IPS-11a (cell line): ENCODE measurements around the gene KIF26B.

Experiments used
- H3K4me3 ChIP-seq: one replicate; pipeline ENCODE4 v1.5.1; 2013; ENCODE audit warnings: low read depth, low read length, control low read depth

KIF26B gene

GRCh38 chr1:245234217-245235081, 79.7 kb downstream of the KIF26B start:
- H3K4me3 ChIP-seq, result no peak overlapping the region

- H3K4me3 ChIP-seq, result no peak overlapping the region
Measured at GRCh38 chr1:245235156-245235555, 80.4 kb downstream of the KIF26B start.

GRCh38 chr1:245240648-245241165, 85.9 kb downstream of the KIF26B start:
- no peak overlapping the region for H3K4me3 ChIP-seq

GRCh38 chr1:245241526-245242130, 86.8 kb downstream of the KIF26B start:
- no peak overlapping the region for H3K4me3 ChIP-seq

GRCh38 chr1:245242989-245243388, 88.2 kb downstream of the KIF26B start:
- no peak overlapping the region for H3K4me3 ChIP-seq

GRCh38 chr1:245245021-245245667, 90.4 kb downstream of the KIF26B start:
- H3K4me3 ChIP-seq, result no peak overlapping the region

- H3K4me3 ChIP-seq, result no peak overlapping the region
Measured at GRCh38 chr1:245246433-245246832, 91.6 kb downstream of the KIF26B start.

- no peak overlapping the region for H3K4me3 ChIP-seq
Measured at GRCh38 chr1:245247356-245247755, 92.6 kb downstream of the KIF26B start.

- H3K4me3 ChIP-seq, result no peak overlapping the region
Measured at GRCh38 chr1:245247801-245248200, 93.0 kb downstream of the KIF26B start.

GRCh38 chr1:245248231-245248731, 93.5 kb downstream of the KIF26B start:
- H3K4me3 ChIP-seq, result no peak overlapping the region

GRCh38 chr1:245255783-245256182, 101.0 kb downstream of the KIF26B start:
- no peak overlapping the region for H3K4me3 ChIP-seq

- no peak overlapping the region for H3K4me3 ChIP-seq
Measured at GRCh38 chr1:245256528-245256927, 101.7 kb downstream of the KIF26B start.

GRCh38 chr1:245258271-245258920, 103.6 kb downstream of the KIF26B start:
- no peak overlapping the region for H3K4me3 ChIP-seq

GRCh38 chr1:245260110-245260882, 105.5 kb downstream of the KIF26B start:
- no peak overlapping the region for H3K4me3 ChIP-seq

GRCh38 chr1:245260883-245261282, 106.1 kb downstream of the KIF26B start:
- H3K4me3 ChIP-seq, result no peak overlapping the region

GRCh38 chr1:245261786-245262185, 107.0 kb downstream of the KIF26B start:
- no peak overlapping the region for H3K4me3 ChIP-seq

GRCh38 chr1:245263529-245264095, 108.8 kb downstream of the KIF26B start:
- H3K4me3 ChIP-seq, result no peak overlapping the region

- no peak overlapping the region for H3K4me3 ChIP-seq
Measured at GRCh38 chr1:245264226-245264625, 109.4 kb downstream of the KIF26B start.

- H3K4me3 ChIP-seq, result no peak overlapping the region
Measured at GRCh38 chr1:245266105-245266504, 111.3 kb downstream of the KIF26B start.

GRCh38 chr1:245270063-245270462, 115.3 kb downstream of the KIF26B start:
- H3K4me3 ChIP-seq, result no peak overlapping the region
